IMR-90 (cell line): Measurements from ENCODE around the gene IKBKE.

Experiments used
- BHLHE40 ChIP-seq: fragments of 150-350 bp; IDR thresholded peaks from 2 replicates; pipeline ENCODE4 v1.6.1; 2016; ENCODE audit warnings: mild to moderate bottlenecking, low read depth, low read length
- CEBPB ChIP-seq: IDR thresholded peaks from 2 replicates; pipeline ENCODE4 v1.6.1; 2012; ENCODE audit warnings: low read depth, low read length, improper control_type of control experiment
- POLR2A ChIP-seq: IDR thresholded peaks from 2 replicates; pipeline ENCODE4 v1.6.1; 2012; ENCODE audit warnings: mild to moderate bottlenecking, low read depth, low read length
- TF ChIP-seq, protein P1 (sequence below): conservative IDR thresholded peaks from 2 replicates; pipeline ENCODE4 v1.5.1; 2012; ENCODE audit warnings: mild to moderate bottlenecking, low read depth, low read length, improper control_type of control experiment
- TF ChIP-seq, protein P2 (sequence below): fragments of 150-350 bp; IDR thresholded peaks from 2 replicates; pipeline ENCODE4 v1.6.1; 2017; ENCODE audit warnings: mild to moderate bottlenecking, antibody characterized with exemption, low read length, low read depth

DNA sequence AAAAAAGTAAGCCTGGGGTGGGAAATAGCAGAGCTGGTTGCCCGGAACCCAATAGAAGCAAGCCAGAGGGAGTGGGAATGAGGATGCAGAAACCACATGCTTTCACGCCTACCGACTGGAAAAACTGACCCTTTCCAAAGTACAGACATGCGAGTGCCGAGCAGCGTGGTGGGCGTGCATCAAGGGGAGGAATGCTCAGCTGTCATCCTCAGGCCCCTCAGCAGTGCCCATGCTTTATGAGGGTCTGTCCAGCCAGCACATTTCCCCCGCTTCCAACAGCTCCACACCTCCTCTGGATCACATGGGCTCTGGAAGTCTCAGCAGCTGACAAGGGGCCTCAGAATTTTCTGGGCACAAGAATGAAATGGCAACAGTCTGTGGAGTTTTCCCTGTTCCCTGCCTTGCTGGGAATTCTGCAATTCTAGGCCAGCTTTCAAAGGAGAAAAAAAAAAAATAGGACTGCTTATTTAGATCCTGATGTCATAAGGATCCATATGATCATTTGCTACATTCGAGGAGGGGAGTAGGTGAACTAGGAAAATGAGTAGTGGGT, 19.1 kb upstream of the IKBKE start:
- TF ChIP-seq, protein P1, sequence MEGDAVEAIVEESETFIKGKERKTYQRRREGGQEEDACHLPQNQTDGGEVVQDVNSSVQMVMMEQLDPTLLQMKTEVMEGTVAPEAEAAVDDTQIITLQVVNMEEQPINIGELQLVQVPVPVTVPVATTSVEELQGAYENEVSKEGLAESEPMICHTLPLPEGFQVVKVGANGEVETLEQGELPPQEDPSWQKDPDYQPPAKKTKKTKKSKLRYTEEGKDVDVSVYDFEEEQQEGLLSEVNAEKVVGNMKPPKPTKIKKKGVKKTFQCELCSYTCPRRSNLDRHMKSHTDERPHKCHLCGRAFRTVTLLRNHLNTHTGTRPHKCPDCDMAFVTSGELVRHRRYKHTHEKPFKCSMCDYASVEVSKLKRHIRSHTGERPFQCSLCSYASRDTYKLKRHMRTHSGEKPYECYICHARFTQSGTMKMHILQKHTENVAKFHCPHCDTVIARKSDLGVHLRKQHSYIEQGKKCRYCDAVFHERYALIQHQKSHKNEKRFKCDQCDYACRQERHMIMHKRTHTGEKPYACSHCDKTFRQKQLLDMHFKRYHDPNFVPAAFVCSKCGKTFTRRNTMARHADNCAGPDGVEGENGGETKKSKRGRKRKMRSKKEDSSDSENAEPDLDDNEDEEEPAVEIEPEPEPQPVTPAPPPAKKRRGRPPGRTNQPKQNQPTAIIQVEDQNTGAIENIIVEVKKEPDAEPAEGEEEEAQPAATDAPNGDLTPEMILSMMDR: no peak
- TF ChIP-seq, protein P2, sequence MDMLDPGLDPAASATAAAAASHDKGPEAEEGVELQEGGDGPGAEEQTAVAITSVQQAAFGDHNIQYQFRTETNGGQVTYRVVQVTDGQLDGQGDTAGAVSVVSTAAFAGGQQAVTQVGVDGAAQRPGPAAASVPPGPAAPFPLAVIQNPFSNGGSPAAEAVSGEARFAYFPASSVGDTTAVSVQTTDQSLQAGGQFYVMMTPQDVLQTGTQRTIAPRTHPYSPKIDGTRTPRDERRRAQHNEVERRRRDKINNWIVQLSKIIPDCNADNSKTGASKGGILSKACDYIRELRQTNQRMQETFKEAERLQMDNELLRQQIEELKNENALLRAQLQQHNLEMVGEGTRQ: no peak
- no peak for TF ChIP-seq BHLHE40
- no peak for TF ChIP-seq CEBPB
- no peak for TF ChIP-seq POLR2A
